ENCODE results near the gene FZR1. TPM values are rescaled to one million over a fixed set of nuclear protein-coding genes. Genes with fewer than 3 reads are reported as not detected.

FZR1 gene
- 0.38 and 1.2 TPM in 2 replicates for polyA plus RNA-seq

DNA sequence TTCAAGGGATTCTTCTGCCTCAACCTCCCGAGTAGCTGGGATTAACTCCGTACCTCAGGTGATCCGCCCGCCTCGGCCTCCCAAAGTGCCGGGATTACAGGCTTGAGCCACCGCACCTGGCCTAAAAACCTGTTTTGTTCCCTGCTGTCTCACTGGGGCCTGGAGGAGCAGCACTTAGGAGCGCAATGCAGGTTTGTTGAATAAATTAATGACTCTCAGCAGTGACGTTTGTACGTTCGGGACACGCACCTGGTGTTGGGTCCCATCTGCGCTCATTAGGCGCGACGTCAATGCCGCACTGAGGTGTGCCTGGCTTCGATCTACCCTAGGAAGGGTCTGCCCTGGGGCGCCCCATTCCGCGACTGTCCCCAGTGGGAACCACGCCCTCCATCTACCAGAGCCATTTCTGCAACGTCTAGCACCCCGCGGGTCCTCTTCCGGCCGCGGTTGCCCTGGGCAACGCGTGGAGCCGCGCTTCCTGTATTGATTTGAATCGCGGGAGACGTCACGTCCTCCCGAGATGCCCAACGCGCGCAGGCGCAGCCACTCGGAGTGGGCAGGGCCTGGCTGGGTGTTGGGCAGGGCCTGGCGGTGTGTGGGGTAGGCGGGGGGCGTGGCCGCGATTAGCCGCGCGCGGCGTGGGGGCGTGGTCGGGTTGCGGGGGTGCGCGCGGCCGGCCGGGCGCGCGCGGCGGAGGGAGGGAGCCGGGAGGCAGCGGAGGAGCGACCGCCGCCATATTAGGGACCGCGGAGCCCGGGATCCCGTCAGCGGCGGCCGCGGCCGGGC lies at the start of gene FZR1:
Gene FZR1, plus strand, starts transcription at position 714 of the 786 bp plus-strand sequence. CDS start 16,679 bp downstream, outside the sequence.

DNA sequence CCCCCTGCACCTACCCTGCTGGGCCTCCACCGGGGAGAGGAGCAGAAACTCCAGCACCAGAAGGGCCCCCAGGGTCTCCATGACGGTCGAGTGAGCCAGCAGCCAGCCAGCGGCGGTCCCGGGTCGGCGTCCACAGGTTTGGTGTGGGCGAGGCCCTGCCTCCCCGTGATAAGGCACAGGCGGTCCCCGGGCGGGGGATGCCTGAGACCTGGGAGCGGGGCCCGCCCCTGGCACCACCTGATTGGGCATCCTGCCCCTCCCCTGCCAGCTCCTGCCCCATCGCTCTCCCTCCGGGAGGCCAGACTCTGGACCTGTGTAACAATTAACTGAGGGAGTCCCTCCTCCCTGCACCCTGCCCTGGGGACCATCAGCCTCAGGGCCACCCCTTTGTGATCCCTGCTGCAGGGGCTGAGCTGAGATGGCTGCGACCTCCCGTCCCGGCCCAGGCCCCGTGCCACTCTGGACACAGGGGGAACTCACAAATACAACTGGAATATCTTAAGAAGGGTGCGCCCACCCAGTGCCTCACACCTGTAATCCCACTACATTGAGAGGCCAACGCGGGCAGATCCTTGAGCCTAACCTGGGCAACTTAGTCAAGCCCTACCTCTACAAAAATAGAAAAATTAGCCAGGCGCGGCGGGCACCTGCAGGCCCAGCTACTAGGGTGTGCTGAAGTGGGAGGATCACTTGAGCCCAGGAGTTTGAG lies 25.6 kb upstream of the FZR1 start, which contains the start of gene SMIM24:
Gene SMIM24, minus strand, starts transcription at position 143 of the 709 bp plus-strand sequence. Its CDS starts 62 bp downstream, at position 81.

DNA sequence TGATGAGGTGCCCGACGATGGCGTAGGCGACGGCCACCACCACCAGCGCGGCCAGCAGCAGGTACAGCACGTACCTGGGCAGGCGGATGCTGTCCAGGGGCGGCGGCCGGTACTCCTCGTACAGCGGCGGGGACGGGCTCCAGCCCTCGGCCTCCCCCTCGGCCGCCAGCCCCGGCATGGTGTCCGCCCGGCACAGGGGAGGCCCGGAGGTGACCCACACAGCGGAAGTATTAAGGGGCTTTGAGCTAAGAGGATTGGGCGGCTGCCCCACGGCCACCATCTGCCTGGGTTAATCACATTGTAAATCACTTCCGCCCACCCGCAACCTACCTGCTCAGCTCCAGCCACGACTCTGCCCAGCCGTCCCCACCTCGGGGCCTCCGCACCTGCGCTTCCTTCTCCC lies 22.9 kb upstream of the FZR1 start, which contains the start of gene SMIM44:
Gene SMIM44, minus strand, starts transcription at position 216 of the 403 bp plus-strand sequence. Its CDS starts 38 bp downstream, at position 178.

DNA sequence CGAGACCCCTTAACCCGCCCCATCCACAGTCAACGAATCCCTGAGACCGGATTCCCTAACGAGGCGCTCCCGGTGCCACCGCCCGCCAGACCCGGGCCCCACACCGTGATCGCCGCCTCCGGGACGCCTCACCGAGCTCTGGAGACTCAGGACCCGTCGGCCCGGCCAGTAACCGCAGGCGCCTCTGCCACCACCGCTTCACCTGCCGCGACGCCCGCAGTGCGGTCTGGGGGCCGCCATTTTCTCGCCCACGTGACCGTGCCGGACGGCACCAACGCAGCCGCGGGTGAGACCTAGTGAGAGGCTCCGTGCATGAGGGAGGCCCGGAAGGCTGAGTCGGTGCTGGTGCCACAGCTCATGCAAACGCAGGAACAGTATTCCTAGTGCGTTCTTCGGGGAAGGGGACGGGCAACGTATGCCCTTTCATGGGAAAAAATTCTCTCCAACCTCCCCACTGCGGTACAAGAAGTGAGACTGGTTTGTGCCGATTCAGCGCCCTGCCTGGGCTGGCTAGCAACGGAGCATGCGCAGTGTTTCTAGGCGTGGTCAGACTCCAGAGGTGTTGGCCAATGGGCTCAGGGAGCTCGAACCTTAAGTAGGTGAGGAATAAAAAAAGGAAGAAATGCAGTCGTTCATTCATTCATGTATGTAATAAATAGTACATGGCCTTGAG lies 5.5 kb upstream of the FZR1 start, which contains the start of gene DOHH:
Gene DOHH, minus strand, starts transcription at position 246 of the 673 bp plus-strand sequence. CDS start 3,860 bp downstream, outside the sequence.

DNA sequence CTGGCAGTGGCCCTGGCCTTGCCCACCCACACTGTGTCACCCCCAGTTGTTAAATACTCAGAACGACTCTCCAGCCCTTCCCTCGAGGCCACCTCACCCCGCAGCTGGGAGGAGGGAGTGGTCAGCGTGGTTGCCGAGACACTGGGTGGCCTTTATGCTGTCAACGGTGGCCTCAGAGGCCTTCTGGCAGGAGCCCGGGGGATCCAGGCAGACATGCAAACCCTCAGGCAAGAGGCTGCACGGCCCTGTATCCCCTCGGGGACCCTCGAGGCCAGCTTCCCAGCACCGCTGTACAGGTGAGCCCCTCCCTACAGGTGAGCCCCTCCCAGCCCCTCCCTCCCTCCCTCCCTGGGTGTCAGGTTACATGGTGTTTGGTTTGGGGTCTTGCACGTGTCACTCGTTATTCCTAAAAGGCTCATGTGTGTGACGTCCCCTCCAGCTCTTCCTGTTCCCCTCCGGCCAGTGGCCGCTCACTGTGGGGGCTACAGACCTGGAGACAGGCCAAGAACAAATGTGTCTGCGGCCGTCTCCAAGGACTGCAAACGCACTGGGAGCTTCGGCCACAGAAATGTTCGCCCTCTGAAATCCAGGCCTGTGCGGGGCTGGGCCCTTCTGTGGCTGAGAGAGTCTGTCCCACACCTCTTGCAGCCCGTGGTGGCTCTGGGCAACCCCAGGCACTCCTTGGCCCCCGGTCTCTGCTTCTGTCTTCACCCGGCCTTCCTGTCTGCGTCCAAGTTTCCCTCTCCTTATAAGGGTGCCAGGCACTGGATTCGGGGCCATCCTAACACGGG lies 33.0 kb downstream of the FZR1 start, which contains the start of gene TEKTIP1:
Gene TEKTIP1, plus strand, starts transcription at position 210 of the 791 bp plus-strand sequence. Its CDS starts 4 bp downstream, at position 214.

DNA sequence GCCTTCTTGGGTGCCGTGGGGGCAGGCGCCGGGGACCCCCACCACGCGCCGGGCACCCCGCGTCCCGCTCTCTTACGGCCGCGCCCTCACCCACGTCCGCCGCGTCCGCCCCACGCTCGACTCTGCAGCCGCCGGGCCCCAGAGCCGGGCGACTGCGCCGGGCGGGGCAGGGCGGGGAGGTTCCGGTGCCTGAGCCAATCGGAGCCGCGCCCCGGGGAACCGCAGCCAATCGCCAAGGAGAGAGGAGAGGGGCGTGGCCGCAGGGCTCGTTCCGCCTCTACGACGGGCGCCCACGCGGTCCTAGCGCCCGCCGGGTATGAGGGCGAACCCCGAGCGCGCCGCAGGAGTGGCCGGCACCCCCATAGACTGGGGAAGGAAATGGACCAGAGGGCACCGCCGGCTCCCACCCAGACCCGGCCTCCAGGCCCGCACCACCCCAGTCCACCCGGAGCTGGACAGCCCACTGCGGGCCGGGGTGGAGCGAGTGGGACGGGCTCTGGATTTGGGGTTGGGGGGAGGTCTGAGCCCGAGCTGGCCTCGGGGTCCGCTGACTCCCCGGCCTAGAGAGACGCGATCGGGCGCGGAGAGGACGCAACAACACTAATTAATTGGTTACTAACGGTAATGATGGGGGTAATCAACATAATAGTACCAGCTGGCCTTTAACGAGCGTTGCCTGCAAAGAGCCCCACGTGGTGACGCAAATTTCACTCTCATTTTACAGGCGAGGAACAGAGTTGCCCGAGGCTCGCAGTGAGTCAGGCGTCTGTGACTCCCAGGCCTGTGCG lies 51.5 kb downstream of the FZR1 start, which contains the start of gene MFSD12:
Gene MFSD12, minus strand, starts transcription at position 126 of the 788 bp plus-strand sequence. CDS start 183 bp downstream, outside the sequence.

DNA sequence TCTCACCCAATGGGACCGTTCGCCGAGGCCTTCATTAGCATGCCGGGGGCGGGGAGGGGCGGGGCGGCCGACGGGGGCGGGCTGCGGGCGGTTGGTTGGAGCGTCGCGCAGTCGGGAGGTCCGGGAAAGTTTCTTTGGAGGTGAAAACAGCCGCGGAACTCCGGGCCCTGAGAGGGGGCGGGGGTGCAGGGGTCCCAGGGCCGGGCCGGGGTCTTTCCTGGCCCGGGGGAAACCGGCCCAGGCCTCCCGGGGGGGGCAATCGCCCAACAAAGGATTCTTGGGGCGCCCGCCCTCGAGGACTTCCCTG lies 66.7 kb downstream of the FZR1 start, which contains the start of gene HMG20B:
Gene HMG20B, plus strand, starts transcription at position 90 of the 307 bp plus-strand sequence. CDS start 366 bp downstream, outside the sequence.

DNA sequence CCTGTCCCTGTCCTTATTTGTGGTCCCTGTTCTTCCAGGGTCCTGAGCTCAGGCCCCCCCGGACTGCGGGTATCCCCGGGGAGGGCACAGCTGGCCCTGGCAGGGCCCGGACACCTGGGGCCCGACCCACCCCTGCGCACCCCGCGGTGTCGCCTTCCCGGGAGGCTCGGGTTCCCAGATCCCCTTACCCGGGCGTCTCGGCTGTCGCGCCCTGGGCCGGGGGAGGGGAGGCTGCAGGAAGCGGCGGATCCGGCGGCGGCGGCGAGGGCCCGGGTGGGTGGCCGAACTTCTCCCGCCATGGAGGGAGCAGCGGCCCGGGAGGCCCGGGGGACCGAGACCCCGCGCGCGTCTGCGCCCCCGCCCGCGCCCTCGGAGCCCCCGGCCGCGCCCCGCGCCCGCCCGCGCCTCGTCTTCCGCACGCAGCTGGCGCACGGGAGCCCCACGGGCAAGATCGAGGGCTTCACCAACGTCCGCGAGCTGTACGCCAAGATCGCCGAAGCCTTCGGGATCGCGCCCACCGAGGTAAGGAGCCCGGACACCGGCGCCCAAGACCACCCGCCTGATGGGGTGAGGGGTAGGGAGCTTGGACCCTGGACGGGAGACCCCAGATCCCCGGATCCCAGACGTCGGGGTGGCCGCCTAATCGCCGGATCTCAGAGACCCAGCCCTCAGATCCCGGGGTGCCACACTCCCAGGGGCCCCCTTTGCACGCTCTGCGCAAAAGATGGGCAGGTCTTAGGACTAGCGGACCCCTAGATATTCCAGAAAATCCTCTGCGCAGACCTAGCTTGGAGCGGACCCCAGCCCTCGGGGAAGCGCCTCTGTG lies 79.4 kb downstream of the FZR1 start, which contains the start of gene GIPC3:
Gene GIPC3, plus strand, starts transcription at position 178 of the 826 bp plus-strand sequence. Its CDS starts 120 bp downstream, at position 298.

Other genes with a start within 250 kb of the FZR1 start
- gene NFIC, start 139.7 kb upstream of the FZR1 start, polyA plus RNA-seq, result 1.4 and 5.7 TPM in 2 replicates
- 3.3 TPM in 1 of 2 replicates, not detected in the other for gene SMIM24, start 25.8 kb upstream of the FZR1 start, polyA plus RNA-seq
- gene SMIM44, start 22.9 kb upstream of the FZR1 start, polyA plus RNA-seq, result not detected in 2 replicates
- gene DOHH, start 5.6 kb upstream of the FZR1 start, polyA plus RNA-seq, result 0.27 and 0.31 TPM in 2 replicates
- gene TEKTIP1, start 32.9 kb downstream of the FZR1 start, polyA plus RNA-seq, result not detected in 2 replicates
- gene MFSD12, start 51.3 kb downstream of the FZR1 start, polyA plus RNA-seq, result 1.3 and 2.6 TPM in 2 replicates
- 0.35 and 1.9 TPM in 2 replicates for gene HMG20B, start 66.6 kb downstream of the FZR1 start, polyA plus RNA-seq
- gene GIPC3, start 79.2 kb downstream of the FZR1 start, polyA plus RNA-seq, result not detected in 2 replicates
- not detected in 2 replicates for gene TBXA2R, start 100.6 kb downstream of the FZR1 start, polyA plus RNA-seq
- 0.78 and 3.6 TPM in 2 replicates for gene CACTIN, start 120.5 kb downstream of the FZR1 start, polyA plus RNA-seq
- 2.9 and 6.6 TPM in 2 replicates for gene PIP5K1C, start 194.2 kb downstream of the FZR1 start, polyA plus RNA-seq
- gene TJP3, start 202.1 kb downstream of the FZR1 start, polyA plus RNA-seq, result not detected in 2 replicates